Measurements from ENCODE around the gene LRP1.

GRCh38 chr12:57150400-57151000, 22.2 kb downstream of the LRP1 start:
- TF ChIP-seq EZH2 (conservative IDR thresholded peaks at IDR 0.05; ENCODE audit: low read depth, low read length) (no peak), FOXA3 (CRISPR knock-in tag; IDR thresholded peaks at IDR 0.05) (no peak), CTCF (CRISPR knock-in tag; IDR thresholded peaks at IDR 0.05) (no peak), TRIM22 (IDR thresholded peaks at IDR 0.05) (no peak), ZNF629 (CRISPR knock-in tag; conservative IDR thresholded peaks at IDR 0.05) (no peak), RAD21 (CRISPR knock-in tag; IDR thresholded peaks at IDR 0.05) (no peak), ZNF501 (CRISPR knock-in tag; IDR thresholded peaks at IDR 0.05) (no peak), REST (IDR thresholded peaks at IDR 0.05; ENCODE audit: borderline replicate concordance in 1 of 2, low read depth in 1 of 2, low read length in 2 of 2) (no peak), EED (CRISPR knock-in tag; IDR thresholded peaks at IDR 0.05) (no peak), TGIF2 (CRISPR knock-in tag; IDR thresholded peaks at IDR 0.05) (no peak), ZNF75D (CRISPR knock-in tag; IDR thresholded peaks at IDR 0.05; ENCODE audit: borderline replicate concordance) (no peak), EP300 (IDR thresholded peaks at IDR 0.05; ENCODE audit: low read depth in 2 of 2, low read length in 2 of 2) (no peak), EP300 (CRISPR knock-in tag; IDR thresholded peaks at IDR 0.05; ENCODE audit: borderline replicate concordance) (no peak), HDAC2 (CRISPR knock-in tag; IDR thresholded peaks at IDR 0.05) (no peak), CREB3 (CRISPR knock-in tag; IDR thresholded peaks at IDR 0.05) (no peak)

Data from HepG2 (cell line).